ENCODE measurements around the gene FAM25G.
"Not testable (repeated sequence)": the region's sequence is repeated elsewhere in the genome, so short reads cannot be mapped to it uniquely, and the experiment has no call there.

GRCh38 chr10:47478114-47478513 is 13.4 kb downstream of the FAM25G start:
- not testable (repeated sequence) for TF ChIP-seq CTCF (IDR thresholded peaks at IDR 0.05); TCF7L2 (IDR thresholded peaks at IDR 0.05; ENCODE audit: low read depth, low read length)
